GM19395 (cell line): Measurements from ENCODE around the gene PTF1A.

Experiments used
- ATAC-seq: cut with Tn5 transposase; IDR thresholded peaks from one replicate; pipeline ENCODE4 v1.9.1; 2021; ENCODE audit warnings: mild to moderate bottlenecking, moderate library complexity; ENCODE audit not compliant: unreplicated experiment

Gene PTF1A

GRCh38 chr10:23186178-23186577, 5.9 kb upstream of the PTF1A start:
- ATAC-seq = no peak

- no peak for ATAC-seq
Observed at GRCh38 chr10:23186697-23187096, 5.4 kb upstream of the PTF1A start.

GRCh38 chr10:23187155-23187554, 5.0 kb upstream of the PTF1A start:
- no peak for ATAC-seq

GRCh38 chr10:23189024-23189423, 3.1 kb upstream of the PTF1A start:
- no peak for ATAC-seq

DNA sequence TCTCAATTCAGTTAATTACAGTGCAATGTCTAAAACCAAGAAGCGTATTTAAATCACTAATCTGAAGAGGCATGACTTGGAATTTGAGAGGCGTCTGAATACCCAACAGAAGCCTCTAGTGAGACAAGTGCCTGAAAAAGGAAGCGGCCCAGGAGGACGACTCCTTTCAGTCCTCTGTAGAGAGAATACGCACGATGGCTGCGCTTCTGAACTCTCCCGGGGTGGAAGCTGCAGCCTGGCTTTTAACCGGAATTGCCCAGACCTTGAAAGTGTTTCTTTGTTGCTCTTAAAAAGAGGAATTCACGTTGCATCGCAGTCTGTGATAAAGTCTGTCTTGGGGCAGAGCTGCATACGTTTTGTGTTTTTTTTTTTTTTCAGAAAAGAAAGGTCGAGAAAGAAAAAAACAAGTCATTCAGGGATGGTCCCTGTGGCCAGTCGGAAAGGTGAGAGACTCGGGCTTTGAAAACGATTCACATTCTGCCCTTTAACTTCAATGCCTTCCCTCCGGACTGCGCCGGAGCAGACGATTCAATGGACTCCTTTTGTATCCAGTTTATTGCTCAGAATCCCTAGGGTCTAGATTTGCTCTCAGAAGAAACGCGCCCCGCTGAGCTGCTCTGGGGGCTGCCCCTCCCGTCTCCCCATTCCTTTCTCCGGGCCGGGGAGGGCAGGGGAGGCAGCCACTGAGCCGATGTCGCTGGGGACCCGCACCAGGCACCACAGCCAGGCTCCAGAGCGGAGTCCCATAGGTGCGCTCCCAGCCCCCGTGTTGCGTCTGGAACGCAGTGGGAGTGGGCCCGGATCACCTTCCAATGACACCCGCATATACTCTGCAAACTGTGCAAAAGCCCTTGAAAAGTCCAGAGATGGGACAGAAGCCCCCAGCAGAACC, 994 bp upstream of the PTF1A start:
- no peak for ATAC-seq

DNA sequence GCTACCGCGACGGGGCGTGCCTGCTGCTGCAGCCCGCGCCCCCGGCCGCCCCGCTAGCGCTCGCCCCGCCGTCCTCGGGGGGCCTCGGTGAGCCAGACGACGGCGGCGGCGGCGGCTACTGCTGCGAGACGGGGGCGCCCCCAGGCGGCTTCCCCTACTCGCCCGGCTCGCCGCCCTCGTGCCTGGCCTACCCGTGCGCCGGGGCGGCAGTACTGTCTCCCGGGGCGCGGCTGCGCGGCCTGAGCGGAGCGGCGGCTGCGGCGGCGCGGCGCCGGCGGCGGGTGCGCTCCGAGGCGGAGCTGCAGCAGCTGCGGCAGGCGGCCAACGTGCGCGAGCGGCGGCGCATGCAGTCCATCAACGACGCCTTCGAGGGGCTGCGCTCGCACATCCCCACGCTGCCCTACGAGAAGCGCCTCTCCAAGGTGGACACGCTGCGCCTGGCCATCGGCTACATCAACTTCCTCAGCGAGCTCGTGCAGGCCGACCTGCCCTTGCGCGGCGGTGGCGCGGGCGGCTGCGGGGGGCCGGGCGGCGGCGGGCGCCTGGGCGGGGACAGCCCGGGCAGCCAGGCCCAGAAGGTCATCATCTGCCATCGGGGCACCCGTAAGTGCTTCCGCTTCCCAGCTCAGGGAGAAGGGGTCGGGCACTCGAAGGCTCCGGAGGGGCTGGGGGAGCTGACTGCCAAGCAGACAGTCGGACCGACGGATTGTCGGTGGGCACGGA, 761 bp downstream of the PTF1A start:
- no peak for ATAC-seq

DNA sequence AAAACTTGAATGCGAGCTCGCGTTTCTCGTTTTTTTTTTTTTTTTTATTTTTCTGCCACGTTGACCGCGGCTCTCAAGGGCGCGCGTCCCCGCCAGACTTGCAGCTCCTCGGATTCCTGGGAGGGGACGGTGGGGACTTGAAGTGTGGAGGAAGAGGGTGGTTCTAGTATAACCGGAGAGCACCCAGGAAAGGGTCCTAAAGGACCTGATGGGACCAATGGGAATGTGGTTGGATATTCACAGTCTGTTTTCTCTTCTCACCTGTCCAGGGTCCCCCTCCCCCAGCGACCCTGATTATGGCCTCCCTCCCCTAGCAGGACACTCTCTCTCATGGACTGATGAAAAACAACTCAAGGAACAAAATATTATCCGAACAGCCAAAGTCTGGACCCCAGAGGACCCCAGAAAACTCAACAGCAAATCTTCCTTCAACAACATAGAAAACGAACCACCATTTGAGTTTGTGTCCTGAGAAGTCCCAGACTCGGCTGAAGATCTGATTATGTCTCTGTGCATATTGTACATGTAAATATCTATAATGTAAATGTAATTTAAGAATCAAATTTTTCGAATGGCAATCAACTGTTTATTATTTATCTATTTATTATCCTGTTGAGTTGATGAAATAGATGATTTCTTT, 1.4 kb downstream of the PTF1A start:
- no peak for ATAC-seq

GRCh38 chr10:23194471-23194965, 2.4 kb downstream of the PTF1A start:
- no peak for ATAC-seq

GRCh38 chr10:23194966-23195845, 3.1 kb downstream of the PTF1A start:
- ATAC-seq = no peak

- ATAC-seq = no peak
Observed at GRCh38 chr10:23195846-23196600, 3.9 kb downstream of the PTF1A start.

- no peak for ATAC-seq
Observed at GRCh38 chr10:23196915-23197314, 4.8 kb downstream of the PTF1A start.

GRCh38 chr10:23197416-23197861, 5.3 kb downstream of the PTF1A start:
- no peak for ATAC-seq

- no peak for ATAC-seq
Observed at GRCh38 chr10:23198610-23198939, 6.5 kb downstream of the PTF1A start.

DNA sequence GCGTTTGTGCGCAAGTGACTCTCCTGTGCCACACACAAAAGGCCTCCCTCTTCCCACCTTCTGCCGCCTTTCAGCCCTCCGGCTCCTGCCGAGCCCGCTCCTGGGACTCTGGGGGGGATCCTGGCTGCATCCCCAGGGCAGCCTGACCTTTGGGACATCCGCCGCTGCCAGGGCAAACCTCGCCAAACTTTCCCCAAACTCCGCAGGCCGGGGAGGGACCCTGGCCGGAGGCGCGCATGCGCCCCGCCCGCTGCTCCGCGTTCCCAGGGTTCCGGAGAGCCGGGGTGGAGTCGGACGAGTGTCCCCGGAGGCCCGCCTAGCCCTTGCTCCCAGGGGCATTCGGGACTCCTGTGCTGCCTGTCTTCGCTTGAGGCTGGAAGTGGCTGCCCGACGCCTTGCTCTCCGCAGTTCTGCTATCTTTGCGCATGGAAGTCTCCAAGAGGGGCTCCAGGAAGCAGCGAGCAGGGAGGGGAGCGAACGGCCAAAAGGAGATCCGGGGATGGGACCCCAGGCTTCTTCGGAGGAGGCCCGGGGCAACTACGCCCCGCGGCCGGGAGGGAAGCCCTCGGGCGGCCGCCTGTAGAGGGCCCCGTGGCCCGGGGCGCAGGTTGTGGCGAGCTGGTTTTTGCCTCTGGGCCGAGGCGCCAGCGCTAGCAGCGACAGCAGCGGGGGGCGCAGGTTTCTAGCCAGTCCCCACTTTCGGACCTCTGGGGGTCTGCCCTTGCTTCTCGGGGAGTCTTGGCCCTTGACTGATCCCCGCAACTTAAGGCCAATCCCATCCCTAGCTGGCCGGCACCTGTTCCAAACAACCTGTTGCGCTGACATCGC, 7.0 kb downstream of the PTF1A start:
- no peak for ATAC-seq

GRCh38 chr10:23199768-23200511, 7.8 kb downstream of the PTF1A start:
- no peak for ATAC-seq

DNA sequence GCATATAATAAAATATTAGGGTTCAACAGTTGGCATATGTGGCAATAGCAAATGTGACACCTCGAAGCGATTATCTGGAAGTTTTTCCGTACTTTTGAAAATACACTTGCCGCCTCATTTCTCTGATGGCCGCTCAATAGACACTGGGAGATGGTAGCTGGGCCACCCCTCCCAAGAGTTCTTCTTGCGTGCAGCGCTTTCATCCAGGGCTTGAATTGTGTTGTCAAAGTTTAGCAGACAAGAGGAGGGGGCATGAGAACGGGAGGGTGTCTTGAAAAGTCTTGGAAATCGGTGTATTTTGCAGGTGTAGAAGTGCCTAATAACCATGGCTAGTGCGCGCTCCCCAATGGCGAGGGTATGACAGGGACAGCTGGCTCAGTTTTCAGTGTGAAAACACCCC, 8.5 kb downstream of the PTF1A start:
- ATAC-seq = no peak

GRCh38 chr10:23200997-23201652, 9.0 kb downstream of the PTF1A start:
- no peak for ATAC-seq

DNA sequence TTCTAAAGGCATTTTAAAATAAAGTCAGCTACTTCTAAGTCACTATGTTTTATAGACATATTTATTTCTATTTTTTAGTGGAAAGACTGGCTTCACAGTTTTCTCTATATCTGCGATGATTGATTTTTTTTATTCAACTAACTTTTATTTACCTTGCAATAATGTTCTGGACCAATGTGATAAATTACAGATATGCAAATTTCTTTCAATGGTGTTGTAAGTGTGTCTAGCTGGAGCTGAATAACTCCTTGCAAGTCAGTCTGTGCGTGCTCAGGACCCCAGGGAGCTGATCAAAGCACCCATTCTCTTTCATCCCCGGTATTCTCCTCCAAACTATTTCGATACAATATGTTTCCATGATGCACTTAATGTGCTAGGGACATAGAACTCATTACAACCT, 9.7 kb downstream of the PTF1A start:
- ATAC-seq = no peak
